Epithelial cell of esophagus (primary cell): Measurements from ENCODE around the gene FASTKD1.
"Not testable (repeated sequence)": the region's sequence is repeated elsewhere in the genome, so short reads cannot be mapped to it uniquely, and the experiment has no call there.

ENCODE experiments used
- DNase-seq: peaks from one replicate; pipeline ENCODE4 v3.0.0; 2010; ENCODE audit warnings: low read depth
- H3K4me3 ChIP-seq: 2 replicates; pipeline ENCODE4 v1.5.1; 2011; ENCODE audit warnings: mild to moderate bottlenecking, low read length, control low read depth
- TF ChIP-seq, protein P1 (sequence below): IDR thresholded peaks from 2 replicates; pipeline ENCODE4 v1.5.1; 2011; ENCODE audit warnings: low read depth, mild to moderate bottlenecking, low read length, control low read depth, inconsistent platforms; ENCODE audit not compliant: insufficient read depth; ENCODE audit errors: missing control alignments

Gene FASTKD1

GRCh38 chr2:169579044-169579443 lies 5.4 kb upstream of the FASTKD1 start:
- DNase-seq: no peak
- TF ChIP-seq, protein P1, sequence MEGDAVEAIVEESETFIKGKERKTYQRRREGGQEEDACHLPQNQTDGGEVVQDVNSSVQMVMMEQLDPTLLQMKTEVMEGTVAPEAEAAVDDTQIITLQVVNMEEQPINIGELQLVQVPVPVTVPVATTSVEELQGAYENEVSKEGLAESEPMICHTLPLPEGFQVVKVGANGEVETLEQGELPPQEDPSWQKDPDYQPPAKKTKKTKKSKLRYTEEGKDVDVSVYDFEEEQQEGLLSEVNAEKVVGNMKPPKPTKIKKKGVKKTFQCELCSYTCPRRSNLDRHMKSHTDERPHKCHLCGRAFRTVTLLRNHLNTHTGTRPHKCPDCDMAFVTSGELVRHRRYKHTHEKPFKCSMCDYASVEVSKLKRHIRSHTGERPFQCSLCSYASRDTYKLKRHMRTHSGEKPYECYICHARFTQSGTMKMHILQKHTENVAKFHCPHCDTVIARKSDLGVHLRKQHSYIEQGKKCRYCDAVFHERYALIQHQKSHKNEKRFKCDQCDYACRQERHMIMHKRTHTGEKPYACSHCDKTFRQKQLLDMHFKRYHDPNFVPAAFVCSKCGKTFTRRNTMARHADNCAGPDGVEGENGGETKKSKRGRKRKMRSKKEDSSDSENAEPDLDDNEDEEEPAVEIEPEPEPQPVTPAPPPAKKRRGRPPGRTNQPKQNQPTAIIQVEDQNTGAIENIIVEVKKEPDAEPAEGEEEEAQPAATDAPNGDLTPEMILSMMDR: no peak
- no peak overlapping the region for H3K4me3 ChIP-seq

- not testable (repeated sequence) for DNase-seq, H3K4me3 ChIP-seq
These were observed 1.6 kb upstream of the FASTKD1 start for GRCh38 chr2:169575264-169575663.

DNA sequence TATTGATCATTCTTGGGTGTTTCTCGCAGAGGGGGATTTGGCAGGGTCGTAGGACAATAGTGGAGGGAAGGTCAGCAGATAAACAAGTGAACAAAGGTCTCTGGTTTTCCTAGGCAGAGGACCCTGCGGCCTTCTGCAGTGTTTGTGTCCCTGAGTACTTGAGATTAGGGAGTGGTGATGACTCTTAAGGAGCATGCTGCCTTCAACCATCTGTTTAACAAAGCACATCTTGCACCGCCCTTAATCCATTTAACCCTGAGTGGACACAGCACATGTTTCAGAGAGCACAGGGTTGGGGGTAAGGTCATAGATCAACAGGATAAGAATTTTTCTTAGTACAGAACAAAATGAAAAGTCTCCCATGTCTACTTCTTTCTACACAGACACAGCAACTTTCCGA lies 874 bp upstream of the FASTKD1 start:
- DNase-seq, H3K4me3 ChIP-seq: not testable (repeated sequence)

- DNase-seq: no peak
- TF ChIP-seq, protein P1: no peak
- H3K4me3 ChIP-seq: peak overlapping the region; percentile 83
These were observed 272 bp upstream of the FASTKD1 start for GRCh38 chr2:169573974-169574299.

GRCh38 chr2:169572821-169573159 lies 875 bp downstream of the FASTKD1 start:
- H3K4me3 ChIP-seq: peak overlapping the region; percentile 83
- DNase-seq: no peak
- TF ChIP-seq, protein P1: no peak

DNA sequence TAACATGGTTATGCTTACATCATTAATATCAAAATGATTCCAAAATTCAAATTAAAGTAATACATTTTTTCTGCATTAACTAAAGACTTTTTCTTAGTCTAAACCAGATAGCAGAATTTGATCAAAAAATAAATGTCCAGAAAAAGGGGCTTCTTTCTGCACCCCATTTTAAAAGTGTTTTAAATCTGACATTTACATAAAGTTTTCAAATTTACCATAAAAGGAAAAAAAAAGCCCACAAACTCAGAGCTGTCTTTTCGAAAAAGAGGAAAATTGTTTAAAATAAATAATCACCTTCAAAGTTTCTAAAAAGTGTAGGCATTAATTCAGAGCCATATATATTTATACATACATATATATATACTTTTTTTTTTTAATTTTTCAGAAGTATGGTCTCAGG lies 1.5 kb downstream of the FASTKD1 start:
- H3K4me3 ChIP-seq: no peak overlapping the region
- DNase-seq: no peak
- TF ChIP-seq, protein P1: no peak

- H3K4me3 ChIP-seq: no peak overlapping the region
- DNase-seq: no peak
- TF ChIP-seq, protein P1: no peak
These were observed 2.1 kb downstream of the FASTKD1 start for GRCh38 chr2:169571571-169571970.

DNA sequence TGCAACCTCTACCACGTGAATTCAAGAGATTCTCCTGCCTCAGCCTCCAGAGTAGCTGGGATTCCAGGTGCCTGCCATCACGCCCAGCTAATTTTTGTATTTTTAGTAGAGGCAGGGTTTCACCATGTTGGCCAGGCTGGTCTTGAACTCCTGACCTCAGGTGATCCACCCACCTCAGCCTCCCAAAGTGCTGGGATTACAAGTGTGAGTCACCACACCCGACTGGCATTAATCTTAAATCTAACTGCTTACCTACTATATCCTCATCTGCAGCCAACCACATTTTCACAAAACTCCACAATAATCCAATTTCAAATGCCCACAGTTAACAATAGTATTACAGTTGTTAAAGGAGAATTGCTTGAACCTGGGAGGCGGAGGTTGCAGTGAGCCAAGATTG lies 2.9 kb downstream of the FASTKD1 start:
- DNase-seq, H3K4me3 ChIP-seq: not testable (repeated sequence)

GRCh38 chr2:169569948-169570347 lies 3.7 kb downstream of the FASTKD1 start:
- TF ChIP-seq, protein P1: no peak
- no peak for DNase-seq
- no peak overlapping the region for H3K4me3 ChIP-seq
